ENCODE results near the gene NLE1. TPM values are rescaled to one million over a fixed set of nuclear protein-coding genes. Genes with fewer than 3 reads are reported as not detected.
"Not testable (repeated sequence)": the region's sequence is repeated elsewhere in the genome, so short reads cannot be mapped to it uniquely, and the experiment has no call there.

NLE1 gene
- total and polyA plus RNA-seq, 2 donors = 4.9 to 11.2 TPM

DNA sequence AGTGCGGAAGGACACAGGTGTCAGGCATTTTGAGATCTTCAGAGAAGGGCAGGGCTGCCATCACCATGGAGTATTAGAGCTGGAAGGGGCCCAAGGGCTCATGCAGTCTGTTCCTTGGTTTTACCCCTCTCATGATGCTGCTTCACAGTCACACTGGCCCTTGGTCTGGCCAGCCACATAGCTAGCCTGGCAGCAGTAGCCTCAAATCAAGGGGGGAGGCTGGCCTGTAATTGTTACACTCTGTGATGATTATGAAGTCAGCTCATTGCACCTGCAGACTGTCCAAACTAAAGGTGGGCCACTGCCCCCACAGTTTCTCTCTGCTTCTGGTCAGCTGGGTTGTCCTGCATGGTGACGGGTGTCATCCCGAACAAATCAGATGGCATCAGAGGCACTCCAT is 20.8 kb downstream of the NLE1 start, which contains the start of gene FNDC8:
Gene FNDC8 (plus strand): TSS at position 301 of the 400 bp plus-strand sequence. CDS start 79 bp downstream, at position 380.
- peaks cover 14 to 16% of the 10 kb centered on the region in 2 donors for H3K4me1 ChIP-seq (ENCODE audit: control insufficient read depth in 2 of 2, insufficient read depth in 2 of 2, low read length in 2 of 2)
- 96% methylated on average over 3 of the region's 3 CpGs for WGBS
- no peak within 1 kb of the TSS for H3K27ac ChIP-seq (ENCODE audit: low read depth in 1 of 2, low read length in 1 of 2)
- no peaks in the 10 kb centered on the region for H3K9me3 ChIP-seq (ENCODE audit: control insufficient read depth in 2 of 2, insufficient read depth in 1 of 2, low read length in 1 of 2)
- no peak within 1 kb of the TSS for H3K4me3 ChIP-seq (ENCODE audit: low read length in 2 of 2)
- no peak for DNase-seq (ENCODE audit: low read depth in 6 of 9, low spot score in 9 of 9)
- peaks cover 0 to 5% of the 10 kb centered on the region in 2 donors for H3K36me3 ChIP-seq (ENCODE audit: control insufficient read depth in 2 of 2, insufficient read depth in 2 of 2, low read length in 1 of 2)
- H3K27me3 ChIP-seq (ENCODE audit: control insufficient read depth in 2 of 2, insufficient read depth in 1 of 2, low read length in 1 of 2) = no peaks in the 10 kb centered on the region

DNA sequence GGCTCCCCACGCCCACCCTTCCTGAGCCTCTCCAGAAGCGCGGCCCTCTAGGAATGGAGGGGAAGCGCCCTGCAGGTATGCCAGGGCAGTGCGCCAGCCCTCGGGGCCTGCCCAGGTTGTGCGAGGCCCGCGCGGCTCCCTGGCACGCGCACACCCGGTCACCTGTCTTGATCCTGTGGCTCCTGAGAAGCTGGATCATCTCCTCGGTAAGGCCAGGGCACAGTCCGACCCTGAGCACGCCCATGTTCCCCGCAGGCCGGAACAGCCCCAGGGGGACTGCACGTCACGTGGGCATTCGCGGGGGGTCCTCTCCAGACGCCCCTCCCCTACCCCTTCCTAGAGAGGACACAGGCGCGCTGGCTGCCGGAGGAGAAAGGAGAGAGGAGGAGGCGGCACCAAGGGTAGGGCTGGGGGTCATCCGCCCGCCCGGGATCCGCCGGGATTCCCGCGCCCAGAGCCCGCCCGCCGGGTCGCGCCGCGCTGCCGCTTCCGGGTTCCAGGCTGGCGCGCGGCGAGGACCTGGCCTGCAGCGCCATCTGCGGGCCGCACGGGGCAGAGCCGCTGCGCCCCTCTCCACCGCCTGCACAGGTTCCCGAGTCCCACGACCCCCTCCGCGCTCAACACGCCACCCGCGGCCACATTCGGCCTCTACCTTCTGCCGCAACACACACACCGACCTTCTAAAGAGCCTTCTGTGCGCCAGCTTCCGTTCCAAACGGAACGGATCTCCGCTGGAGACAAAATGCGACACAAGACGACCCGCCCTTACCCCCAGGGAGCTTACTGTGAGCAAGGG is 22.5 kb downstream of the NLE1 start, which contains the start of gene RAD51D:
Gene RAD51D (minus strand): TSS at position 491 of the 796 bp plus-strand sequence. CDS start 247 bp downstream, at position 244.
- Histone ChIP-seq H3K4me3 (ENCODE audit: low read length in 2 of 2) (peak within 1 kb of the TSS; percentile 91 to 97), H3K27me3 (ENCODE audit: control insufficient read depth in 2 of 2, insufficient read depth in 1 of 2, low read length in 1 of 2) (no peaks in the 10 kb centered on the region), H3K27ac (ENCODE audit: low read depth in 1 of 2, low read length in 1 of 2) (peak within 1 kb of the TSS; percentile 53 to 82), H3K9me3 (ENCODE audit: control insufficient read depth in 2 of 2, insufficient read depth in 1 of 2, low read length in 1 of 2) (no peaks in the 10 kb centered on the region), H3K36me3 (ENCODE audit: control insufficient read depth in 2 of 2, insufficient read depth in 2 of 2, low read length in 1 of 2) (peaks cover 0 to 8% of the 10 kb centered on the region in 2 donors), H3K4me1 (ENCODE audit: control insufficient read depth in 2 of 2, insufficient read depth in 2 of 2, low read length in 2 of 2) (peaks cover 14 to 16% of the 10 kb centered on the region in 2 donors)
- under 1% methylated on average over 72 of the region's 72 CpGs for WGBS
- DNase-seq (ENCODE audit: low read depth in 6 of 9, low spot score in 9 of 9) = peak; percentile 51 to 90 (median 77)

DNA sequence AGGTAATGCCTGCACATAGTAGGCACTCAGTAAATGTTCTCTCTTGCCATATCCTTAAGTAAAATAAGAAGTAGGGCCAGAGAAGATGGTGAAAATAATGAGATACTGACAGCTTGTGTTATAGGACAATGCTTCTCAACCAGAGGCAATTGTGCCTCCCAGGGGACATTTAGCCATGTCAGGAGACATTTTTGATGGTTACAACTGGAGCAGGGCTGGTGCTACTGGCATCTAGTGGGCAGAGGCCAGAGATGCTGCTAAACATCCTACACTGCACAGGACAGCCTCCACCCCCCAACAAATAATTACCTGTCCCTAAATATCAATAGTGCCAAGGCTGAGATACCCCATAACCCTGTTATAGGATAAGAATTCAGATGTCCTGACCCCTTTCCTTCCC is 24.1 kb downstream of the NLE1 start:
- H3K4me1 ChIP-seq (ENCODE audit: control insufficient read depth in 2 of 2, insufficient read depth in 2 of 2, low read length in 2 of 2) = peaks cover 14 to 16% of the 10 kb centered on the region in 2 donors
- H3K4me3 ChIP-seq (ENCODE audit: low read length in 2 of 2) = no peak overlapping the region
- H3K36me3 ChIP-seq (ENCODE audit: control insufficient read depth in 2 of 2, insufficient read depth in 2 of 2, low read length in 1 of 2) = peaks cover 0 to 8% of the 10 kb centered on the region in 2 donors
- H3K27me3 ChIP-seq (ENCODE audit: control insufficient read depth in 2 of 2, insufficient read depth in 1 of 2, low read length in 1 of 2) = no peaks in the 10 kb centered on the region
- H3K27ac ChIP-seq (ENCODE audit: low read depth in 1 of 2, low read length in 1 of 2) = no peak overlapping the region
- H3K9me3 ChIP-seq (ENCODE audit: control insufficient read depth in 2 of 2, insufficient read depth in 1 of 2, low read length in 1 of 2) = no peaks in the 10 kb centered on the region
- DNase-seq (ENCODE audit: low read depth in 6 of 9, low spot score in 9 of 9) = no peak

DNA sequence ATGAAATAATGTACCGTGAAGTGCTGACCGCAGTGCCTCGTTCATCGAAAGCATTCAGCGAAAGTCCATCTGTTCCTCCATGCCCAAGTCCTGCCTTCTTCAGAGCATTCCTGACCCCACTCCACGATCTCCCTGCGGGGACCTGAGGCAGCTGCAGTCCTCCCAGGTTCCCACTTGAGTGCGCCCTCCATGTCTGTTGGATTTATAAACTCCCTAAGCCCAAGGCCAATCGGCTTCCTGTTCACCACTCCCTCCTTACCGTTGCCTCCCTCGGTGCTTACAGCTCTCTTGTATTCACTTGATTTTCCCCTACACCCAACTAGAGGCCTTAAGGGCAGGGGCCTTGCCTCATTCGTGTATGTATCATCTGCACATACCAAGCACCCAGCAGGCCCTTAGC is 25.3 kb downstream of the NLE1 start:
- H3K9me3 ChIP-seq (ENCODE audit: control insufficient read depth in 2 of 2, insufficient read depth in 1 of 2, low read length in 1 of 2) = no peaks in the 10 kb centered on the region
- no peak for DNase-seq (ENCODE audit: low read depth in 6 of 9, low spot score in 9 of 9)
- no peak overlapping the region for H3K4me3 ChIP-seq (ENCODE audit: low read length in 2 of 2)
- 98% methylated on average over 12 of the region's 12 CpGs for WGBS
- no peaks in the 10 kb centered on the region for H3K27me3 ChIP-seq (ENCODE audit: control insufficient read depth in 2 of 2, insufficient read depth in 1 of 2, low read length in 1 of 2)
- H3K36me3 ChIP-seq (ENCODE audit: control insufficient read depth in 2 of 2, insufficient read depth in 2 of 2, low read length in 1 of 2) = peaks cover 0 to 8% of the 10 kb centered on the region in 2 donors
- no peak overlapping the region for H3K27ac ChIP-seq (ENCODE audit: low read depth in 1 of 2, low read length in 1 of 2)
- peaks cover 14 to 16% of the 10 kb centered on the region in 2 donors for H3K4me1 ChIP-seq (ENCODE audit: control insufficient read depth in 2 of 2, insufficient read depth in 2 of 2, low read length in 2 of 2)

DNA sequence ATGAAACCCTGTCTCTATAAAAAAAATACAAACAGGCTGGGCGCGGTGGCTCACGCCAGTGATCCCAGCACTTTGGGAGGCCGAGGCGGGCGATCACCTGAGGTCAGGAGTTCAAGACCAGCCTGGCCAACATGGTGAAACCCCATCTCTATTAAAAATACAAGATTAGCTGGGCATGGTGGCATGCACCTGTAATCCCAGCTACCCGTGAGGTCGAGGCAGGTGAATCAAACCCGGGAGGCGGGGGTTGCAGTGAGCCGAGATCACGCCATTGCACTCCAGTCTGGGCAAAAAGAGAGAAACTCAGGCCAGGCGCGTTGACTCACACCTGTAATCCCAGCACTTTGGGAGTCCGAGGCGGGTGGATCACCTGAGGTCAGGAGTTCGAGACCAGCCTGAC is 31.3 kb downstream of the NLE1 start:
- peaks cover 9 to 14% of the 10 kb centered on the region in 2 donors for H3K36me3 ChIP-seq (ENCODE audit: control insufficient read depth in 2 of 2, insufficient read depth in 2 of 2, low read length in 1 of 2)
- not testable (repeated sequence) for H3K27me3 ChIP-seq (ENCODE audit: control insufficient read depth in 2 of 2, insufficient read depth in 1 of 2, low read length in 1 of 2); DNase-seq (ENCODE audit: low read depth in 6 of 9, low spot score in 9 of 9); H3K9me3 ChIP-seq (ENCODE audit: control insufficient read depth in 2 of 2, insufficient read depth in 1 of 2, low read length in 1 of 2); H3K4me1 ChIP-seq (ENCODE audit: control insufficient read depth in 2 of 2, insufficient read depth in 2 of 2, low read length in 2 of 2); H3K27ac ChIP-seq (ENCODE audit: low read depth in 1 of 2, low read length in 1 of 2); H3K4me3 ChIP-seq (ENCODE audit: low read length in 2 of 2)
- 98% methylated on average over 17 of the region's 17 CpGs for WGBS

DNA sequence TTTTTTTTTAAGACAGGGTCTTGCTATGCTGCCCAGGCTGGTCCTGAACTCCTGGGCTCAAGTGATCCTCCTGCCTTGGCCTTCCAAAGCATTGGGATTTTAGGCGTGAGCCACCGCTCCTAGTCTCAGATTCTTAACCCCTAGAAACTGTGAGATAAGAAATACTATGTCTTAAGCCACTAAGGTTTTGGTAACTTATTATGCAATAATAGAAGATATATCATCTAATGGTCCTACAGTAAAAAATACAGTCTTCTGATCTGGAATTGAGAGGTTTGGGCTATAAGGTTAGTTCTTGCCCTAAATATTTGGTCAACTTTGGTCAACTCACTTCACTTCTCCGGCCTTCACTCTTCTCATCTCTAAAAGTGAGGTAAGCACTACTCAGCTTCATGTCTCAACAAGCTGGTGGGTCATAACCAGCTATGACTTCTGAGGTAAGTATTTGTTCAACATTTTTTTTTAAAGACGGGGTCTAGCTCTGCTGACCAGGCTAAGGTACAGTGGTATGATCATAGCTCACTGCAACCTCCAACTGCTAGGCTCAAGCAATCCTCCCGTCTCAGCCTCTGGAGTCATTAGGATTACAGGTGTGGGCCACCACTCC is 37.2 kb downstream of the NLE1 start:
- H3K27ac ChIP-seq (ENCODE audit: low read depth in 1 of 2, low read length in 1 of 2) = no peak overlapping the region
- 99% methylated on average over 5 of the region's 5 CpGs for WGBS
- no peaks in the 10 kb centered on the region for H3K4me1 ChIP-seq (ENCODE audit: control insufficient read depth in 2 of 2, insufficient read depth in 2 of 2, low read length in 2 of 2)
- peaks cover 40 to 44% of the 10 kb centered on the region in 2 donors for H3K36me3 ChIP-seq (ENCODE audit: control insufficient read depth in 2 of 2, insufficient read depth in 2 of 2, low read length in 1 of 2)
- H3K4me3 ChIP-seq (ENCODE audit: low read length in 2 of 2) = no peak overlapping the region
- DNase-seq (ENCODE audit: low read depth in 6 of 9, low spot score in 9 of 9) = no peak
- no peaks in the 10 kb centered on the region for H3K27me3 ChIP-seq (ENCODE audit: control insufficient read depth in 2 of 2, insufficient read depth in 1 of 2, low read length in 1 of 2)
- H3K9me3 ChIP-seq (ENCODE audit: control insufficient read depth in 2 of 2, insufficient read depth in 1 of 2, low read length in 1 of 2) = peaks cover 0 to 2% of the 10 kb centered on the region in 2 donors

DNA sequence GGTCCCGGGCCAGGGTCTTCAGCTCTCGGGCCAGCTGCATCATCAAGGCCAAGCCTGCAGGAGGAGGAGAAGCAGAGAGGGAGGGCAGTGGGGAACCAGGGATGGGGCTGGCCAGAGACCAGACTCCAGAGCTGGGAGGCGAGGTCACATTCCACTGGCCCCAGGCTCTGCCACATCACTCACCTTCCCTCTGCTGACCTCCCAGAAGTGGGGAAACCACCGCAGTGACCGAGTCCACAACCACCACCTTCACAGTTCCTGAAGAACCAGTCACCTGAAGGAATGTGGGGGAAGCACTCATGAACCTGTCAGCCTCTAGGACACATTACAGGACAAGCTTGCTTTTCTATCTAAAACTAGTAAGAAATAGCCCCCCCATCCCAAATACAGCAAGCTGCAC is 38.8 kb downstream of the NLE1 start:
- WGBS = 97% methylated on average over 5 of the region's 5 CpGs
- peaks cover 45 to 52% of the 10 kb centered on the region in 2 donors for H3K36me3 ChIP-seq (ENCODE audit: control insufficient read depth in 2 of 2, insufficient read depth in 2 of 2, low read length in 1 of 2)

DNA sequence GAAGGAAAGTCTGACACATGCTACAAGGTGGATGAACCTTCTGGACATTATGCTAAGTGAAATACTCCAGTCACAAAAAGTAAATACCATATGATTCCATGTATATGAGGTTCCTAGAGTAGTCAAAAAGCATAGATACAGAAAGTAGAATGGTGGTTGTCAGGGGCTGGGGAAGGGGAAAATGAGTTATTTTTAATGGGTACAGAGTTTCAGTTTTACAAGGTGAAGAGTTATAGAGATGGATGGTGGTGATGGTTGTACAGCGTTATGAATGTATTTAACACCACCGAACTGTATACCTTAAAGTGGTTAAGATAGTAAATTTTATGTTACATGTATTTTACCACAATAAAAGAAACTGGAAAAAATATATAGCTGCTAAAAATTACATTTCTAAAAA is 40.4 kb downstream of the NLE1 start:
- H3K27me3 ChIP-seq (ENCODE audit: control insufficient read depth in 2 of 2, insufficient read depth in 1 of 2, low read length in 1 of 2) = no peaks in the 10 kb centered on the region
- no peaks in the 10 kb centered on the region for H3K4me1 ChIP-seq (ENCODE audit: control insufficient read depth in 2 of 2, insufficient read depth in 2 of 2, low read length in 2 of 2)
- 97% methylated on average over 2 of the region's 2 CpGs for WGBS
- peaks cover 0 to 2% of the 10 kb centered on the region in 2 donors for H3K9me3 ChIP-seq (ENCODE audit: control insufficient read depth in 2 of 2, insufficient read depth in 1 of 2, low read length in 1 of 2)
- no peak overlapping the region for H3K27ac ChIP-seq (ENCODE audit: low read depth in 1 of 2, low read length in 1 of 2)
- H3K36me3 ChIP-seq (ENCODE audit: control insufficient read depth in 2 of 2, insufficient read depth in 2 of 2, low read length in 1 of 2) = peaks cover 42 to 52% of the 10 kb centered on the region in 2 donors
- no peak for DNase-seq (ENCODE audit: low read depth in 6 of 9, low spot score in 9 of 9)
- no peak overlapping the region for H3K4me3 ChIP-seq (ENCODE audit: low read length in 2 of 2)

More for the DNA sequence above, 38.8 kb downstream of the NLE1 start:
- Histone ChIP-seq H3K9me3 (ENCODE audit: control insufficient read depth in 2 of 2, insufficient read depth in 1 of 2, low read length in 1 of 2) (peaks cover 0 to 2% of the 10 kb centered on the region in 2 donors), H3K4me3 (ENCODE audit: low read length in 2 of 2) (no peak overlapping the region), H3K4me1 (ENCODE audit: control insufficient read depth in 2 of 2, insufficient read depth in 2 of 2, low read length in 2 of 2) (no peaks in the 10 kb centered on the region), H3K27ac (ENCODE audit: low read depth in 1 of 2, low read length in 1 of 2) (no peak overlapping the region), H3K27me3 (ENCODE audit: control insufficient read depth in 2 of 2, insufficient read depth in 1 of 2, low read length in 1 of 2) (no peaks in the 10 kb centered on the region)
- no peak for DNase-seq (ENCODE audit: low read depth in 6 of 9, low spot score in 9 of 9)

DNA sequence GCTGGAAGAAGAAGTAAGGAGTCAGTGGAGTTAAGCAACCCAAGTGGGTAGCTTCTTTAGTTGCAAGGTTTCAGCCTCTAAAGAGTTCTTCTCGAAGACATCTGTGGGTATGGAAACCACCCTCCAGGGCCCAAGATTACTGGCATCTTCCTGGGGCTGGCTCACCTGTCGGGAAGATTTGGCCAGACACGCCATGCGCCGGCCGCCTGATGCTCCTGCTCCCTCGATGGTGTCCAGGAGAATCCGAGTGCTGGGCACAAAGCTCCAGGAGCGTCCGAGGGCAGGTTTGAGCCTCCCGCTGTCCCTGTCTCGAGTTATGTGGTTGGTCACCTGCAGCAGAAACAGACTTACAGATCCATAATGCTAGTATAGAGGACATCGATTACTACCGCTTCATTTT is 41.1 kb downstream of the NLE1 start:
- Histone ChIP-seq H3K27ac (ENCODE audit: low read depth in 1 of 2, low read length in 1 of 2) (no peak overlapping the region), H3K36me3 (ENCODE audit: control insufficient read depth in 2 of 2, insufficient read depth in 2 of 2, low read length in 1 of 2) (peaks cover 38 to 48% of the 10 kb centered on the region in 2 donors), H3K27me3 (ENCODE audit: control insufficient read depth in 2 of 2, insufficient read depth in 1 of 2, low read length in 1 of 2) (no peaks in the 10 kb centered on the region), H3K4me3 (ENCODE audit: low read length in 2 of 2) (no peak overlapping the region), H3K4me1 (ENCODE audit: control insufficient read depth in 2 of 2, insufficient read depth in 2 of 2, low read length in 2 of 2) (no peaks in the 10 kb centered on the region), H3K9me3 (ENCODE audit: control insufficient read depth in 2 of 2, insufficient read depth in 1 of 2, low read length in 1 of 2) (no peaks in the 10 kb centered on the region)
- WGBS = 99% methylated on average over 14 of the region's 14 CpGs
- no peak for DNase-seq (ENCODE audit: low read depth in 6 of 9, low spot score in 9 of 9)
